Left renal pelvis (tissue), 4 donors: ENCODE results near the gene ATRN. TPM values are rescaled to one million over a fixed set of nuclear protein-coding genes. Genes with fewer than 3 reads are reported as not detected.

ENCODE experiments used
- DNase-seq, 4 donors: peaks; one replicate each; pipeline ENCODE4 v3.0.0-alpha.2; 2013; ENCODE audit warnings: low read depth in 4 of 4, low spot score in 3 of 4
- polyA plus RNA-seq, 4 donors: library from polyadenylated mRNA; unstranded; fragments of 120-200 nt; gene quantifications; one replicate each; pipeline ENCODE4 v1.2.1, GENCODE V29; 2013; ENCODE audit not compliant: insufficient read length in 4 of 4

ATRN gene
- polyA plus RNA-seq, 4 donors = 41.0 to 57.3 (median 47.5) TPM

GRCh38 chr20:3690413-3690812 is 219.6 kb downstream of the ATRN start:
- no peak for DNase-seq

- no peak for DNase-seq
Measured at GRCh38 chr20:3691306-3691705, 220.5 kb downstream of the ATRN start.

GRCh38 chr20:3691897-3692296 is 221.1 kb downstream of the ATRN start:
- no peak for DNase-seq

GRCh38 chr20:3692706-3693294 is 222.0 kb downstream of the ATRN start:
- no peak for DNase-seq

- no peak for DNase-seq
Measured at GRCh38 chr20:3693376-3693775, 222.6 kb downstream of the ATRN start.

- no peak for DNase-seq
Measured at GRCh38 chr20:3694864-3695263, 224.0 kb downstream of the ATRN start.

- no peak for DNase-seq
Measured at GRCh38 chr20:3696200-3696599, 225.4 kb downstream of the ATRN start.

GRCh38 chr20:3696745-3697587 is 226.1 kb downstream of the ATRN start:
- no peak for DNase-seq

GRCh38 chr20:3697588-3698305 is 226.9 kb downstream of the ATRN start:
- no peak for DNase-seq

GRCh38 chr20:3698591-3699001 is 227.8 kb downstream of the ATRN start:
- DNase-seq = no peak

- DNase-seq = no peak
Measured at GRCh38 chr20:3699037-3699436, 228.2 kb downstream of the ATRN start.

Other genes with a start within 250 kb of the ATRN start
- 1 to 10 TPM in 3 of 4 donors, under 1 TPM in 1; 0.42 to 4.2 (median 2.1) TPM for gene SLC4A11, start 231.8 kb upstream of the ATRN start, polyA plus RNA-seq
- 10 to 100 TPM; 17.7 to 31.9 (median 26.3) TPM for gene DNAAF9, start 63.3 kb upstream of the ATRN start, polyA plus RNA-seq
- under 1 TPM in 2 of 4 donors, not detected in 2; 0.16 to 0.24 TPM for gene GFRA4, start 192.4 kb downstream of the ATRN start, polyA plus RNA-seq
- 10 to 100 TPM in 3 of 4 donors, 1 to 10 TPM in 1; 7.3 to 77.0 (median 13.6) TPM for gene ADAM33, start 211.0 kb downstream of the ATRN start, polyA plus RNA-seq
- gene SIGLEC1, start 241.6 kb downstream of the ATRN start, polyA plus RNA-seq = 1 to 10 TPM in 2 of 4 donors, under 1 TPM in 2; 0.73 to 5.8 (median 0.98) TPM